H9 (cell line): ENCODE measurements around the gene TPD52L3. TPM values are rescaled to one million over a fixed set of nuclear protein-coding genes. Genes with fewer than 3 reads are reported as not detected.

ENCODE experiments used
- DNase-seq: peaks from one replicate; pipeline ENCODE4 v3.0.0-alpha.2; 2017
- H2AFZ ChIP-seq: one replicate; pipeline ENCODE4 v1.6.1; 2013; ENCODE audit warnings: mild to moderate bottlenecking, low read length, control low read depth, moderate library complexity
- H2AK5ac ChIP-seq: 2 replicates; pipeline ENCODE4 v1.6.1; 2013; ENCODE audit warnings: low read length, control low read depth, mixed read lengths; ENCODE audit not compliant: insufficient read length
- H2BK120ac ChIP-seq: one replicate; pipeline ENCODE4 v1.6.1; 2013; ENCODE audit warnings: low read depth, mild to moderate bottlenecking, low read length, control low read depth, inconsistent platforms; ENCODE audit not compliant: poor library complexity, severe bottlenecking
- H2BK12ac ChIP-seq: 2 replicates; pipeline ENCODE4 v1.6.1; 2013; ENCODE audit warnings: low read length, control low read depth, mixed read lengths, low read depth; ENCODE audit not compliant: insufficient read length
- H2BK15ac ChIP-seq: 2 replicates; pipeline ENCODE4 v1.6.1; 2013; ENCODE audit warnings: low read depth, low read length, control low read depth
- H2BK20ac ChIP-seq: one replicate; pipeline ENCODE4 v1.6.1; 2013; ENCODE audit warnings: low read depth, mild to moderate bottlenecking, low read length, control low read depth, inconsistent platforms; ENCODE audit not compliant: poor library complexity, severe bottlenecking
- H2BK5ac ChIP-seq: 2 replicates; pipeline ENCODE4 v1.6.1; 2013; ENCODE audit warnings: low read length, control low read depth, mixed read lengths; ENCODE audit not compliant: insufficient read length
- H3K14ac ChIP-seq: 2 replicates; pipeline ENCODE4 v1.6.1; 2013; ENCODE audit warnings: low read length, control low read depth; ENCODE audit not compliant: insufficient read depth
- H3K18ac ChIP-seq: 2 replicates; pipeline ENCODE4 v1.6.1; 2013; ENCODE audit warnings: low read depth, mild to moderate bottlenecking, mixed read lengths, low read length, control low read depth; ENCODE audit not compliant: insufficient read length
- H3K23ac ChIP-seq: 2 replicates; pipeline ENCODE4 v1.6.1; 2013; ENCODE audit warnings: low read length, control low read depth, mixed read lengths, low read depth; ENCODE audit not compliant: insufficient read length
- H3K23me2 ChIP-seq: 2 replicates; pipeline ENCODE4 v1.6.1; 2013; ENCODE audit warnings: low read depth, mild to moderate bottlenecking, mixed read lengths, low read length, control low read depth; ENCODE audit not compliant: insufficient read length, poor library complexity, severe bottlenecking
- H3K27ac ChIP-seq: 2 replicates; pipeline ENCODE4 v1.5.1; 2013; ENCODE audit warnings: low read length, control low read depth, mixed read lengths, low read depth; ENCODE audit not compliant: insufficient read length
- H3K27me3 ChIP-seq: 2 replicates; pipeline ENCODE4 v1.6.1; 2013; ENCODE audit warnings: low read length, control low read depth, inconsistent platforms; ENCODE audit not compliant: insufficient read depth
- H3K4ac ChIP-seq: 2 replicates; pipeline ENCODE4 v1.6.1; 2013; ENCODE audit warnings: low read depth, mild to moderate bottlenecking, control low read depth, inconsistent platforms, low read length, moderate library complexity
- H3K4me1 ChIP-seq: 2 replicates; pipeline ENCODE4 v1.6.1; 2013; ENCODE audit warnings: low read length, control low read depth, inconsistent platforms; ENCODE audit not compliant: insufficient read depth
- H3K4me2 ChIP-seq: 2 replicates; pipeline ENCODE4 v1.6.1; 2013; ENCODE audit warnings: low read length, control low read depth, mixed read lengths; ENCODE audit not compliant: insufficient read length, insufficient read depth
- H3K56ac ChIP-seq: 2 replicates; pipeline ENCODE4 v1.6.1; 2013; ENCODE audit warnings: low read depth, mild to moderate bottlenecking, mixed read lengths, low read length, control low read depth; ENCODE audit not compliant: insufficient read length
- H3K79me1 ChIP-seq: 2 replicates; pipeline ENCODE4 v1.6.1; 2013; ENCODE audit warnings: low read depth, mild to moderate bottlenecking, moderate library complexity, low read length, control low read depth, inconsistent platforms; ENCODE audit not compliant: insufficient read depth, poor library complexity, severe bottlenecking
- H3K79me2 ChIP-seq: 2 replicates; pipeline ENCODE4 v1.6.1; 2013; ENCODE audit warnings: low read length, control low read depth, inconsistent platforms; ENCODE audit not compliant: insufficient read depth
- H3K9ac ChIP-seq: 2 replicates; pipeline ENCODE4 v1.6.1; 2013; ENCODE audit warnings: low read length, control low read depth, mixed read lengths; ENCODE audit not compliant: insufficient read length; ENCODE audit errors: extremely low read depth
- H3K9me3 ChIP-seq: one replicate; pipeline ENCODE4 v1.6.1; 2013; ENCODE audit warnings: low read depth, low read length, inconsistent platforms; ENCODE audit not compliant: control insufficient read depth
- H3T11ph ChIP-seq: one replicate; pipeline ENCODE4 v1.6.1; 2013; ENCODE audit warnings: mild to moderate bottlenecking, low read length, control low read depth, inconsistent platforms
- H4K20me1 ChIP-seq: one replicate; pipeline ENCODE4 v1.6.1; 2013; ENCODE audit not compliant: control insufficient read depth, insufficient read length, insufficient read depth
- H4K5ac ChIP-seq: 2 replicates; pipeline ENCODE4 v1.6.1; 2013; ENCODE audit warnings: low read depth, mild to moderate bottlenecking, mixed read lengths, low read length, control low read depth; ENCODE audit not compliant: insufficient read length
- H4K8ac ChIP-seq: replicated peaks from 2 replicates; pipeline ENCODE4 v1.6.1; 2013; ENCODE audit warnings: low read length, control low read depth, mixed read lengths, low read depth; ENCODE audit not compliant: insufficient read length
- H4K91ac ChIP-seq: 2 replicates; pipeline ENCODE4 v1.6.1; 2013; ENCODE audit warnings: low read depth, mild to moderate bottlenecking, moderate library complexity, mixed read lengths, low read length, control low read depth; ENCODE audit not compliant: insufficient read length
- H3K27ac Mint-ChIP-seq, 3 experiments: 2 replicates in 2 of 3; 3 replicates in 1 of 3; pipeline ENCODE4 v1.8.0; 2020 to 2021; ENCODE audit warnings: mixed read lengths in 3 of 3, mild to moderate bottlenecking in 1 of 3, moderate library complexity in 1 of 3
- H3K27me3 Mint-ChIP-seq: 2 replicates; pipeline ENCODE4 v1.8.0; 2021; ENCODE audit warnings: low read depth, mild to moderate bottlenecking, moderate library complexity, mixed read lengths
- H3K36me3 Mint-ChIP-seq, 3 experiments: 2 replicates in 2 of 3; 3 replicates in 1 of 3; pipeline ENCODE4 v1.8.0; 2020 to 2021; ENCODE audit warnings: low read depth in 3 of 3, mixed read lengths in 3 of 3; ENCODE audit not compliant: insufficient read depth in 1 of 3
- H3K4me1 Mint-ChIP-seq, 2 experiments: 2 replicates each; pipeline ENCODE4 v1.8.0; 2020; ENCODE audit warnings: mixed read lengths in 2 of 2
- H3K4me3 Mint-ChIP-seq, 2 experiments: 2 replicates in 1 of 2; 3 replicates in 1 of 2; pipeline ENCODE4 v1.8.0; 2020 to 2021; ENCODE audit warnings: mild to moderate bottlenecking in 2 of 2, mixed read lengths in 2 of 2, moderate library complexity in 1 of 2
- H3K9me3 Mint-ChIP-seq, 2 experiments: 2 replicates in 1 of 2; 3 replicates in 1 of 2; pipeline ENCODE4 v1.8.0; 2020; ENCODE audit warnings: mild to moderate bottlenecking in 2 of 2, mixed read lengths in 2 of 2, moderate library complexity in 1 of 2
- total RNA-seq: library from RNA; stranded (reverse); gene quantifications from 2 replicates; pipeline ENCODE4 v1.2.1, GENCODE V29; 2021
- TF ChIP-seq, protein P1 (sequence below): fragments of 200-600 bp; sonication (generic); conservative IDR thresholded peaks from 3 replicates; pipeline ENCODE4 v1.8.0; 2021; ENCODE audit warnings: antibody characterized with exemption, mild to moderate bottlenecking

Gene TPD52L3
- total RNA-seq, 1 experiment from 2014 or later = not detected

- TF ChIP-seq, protein P1, sequence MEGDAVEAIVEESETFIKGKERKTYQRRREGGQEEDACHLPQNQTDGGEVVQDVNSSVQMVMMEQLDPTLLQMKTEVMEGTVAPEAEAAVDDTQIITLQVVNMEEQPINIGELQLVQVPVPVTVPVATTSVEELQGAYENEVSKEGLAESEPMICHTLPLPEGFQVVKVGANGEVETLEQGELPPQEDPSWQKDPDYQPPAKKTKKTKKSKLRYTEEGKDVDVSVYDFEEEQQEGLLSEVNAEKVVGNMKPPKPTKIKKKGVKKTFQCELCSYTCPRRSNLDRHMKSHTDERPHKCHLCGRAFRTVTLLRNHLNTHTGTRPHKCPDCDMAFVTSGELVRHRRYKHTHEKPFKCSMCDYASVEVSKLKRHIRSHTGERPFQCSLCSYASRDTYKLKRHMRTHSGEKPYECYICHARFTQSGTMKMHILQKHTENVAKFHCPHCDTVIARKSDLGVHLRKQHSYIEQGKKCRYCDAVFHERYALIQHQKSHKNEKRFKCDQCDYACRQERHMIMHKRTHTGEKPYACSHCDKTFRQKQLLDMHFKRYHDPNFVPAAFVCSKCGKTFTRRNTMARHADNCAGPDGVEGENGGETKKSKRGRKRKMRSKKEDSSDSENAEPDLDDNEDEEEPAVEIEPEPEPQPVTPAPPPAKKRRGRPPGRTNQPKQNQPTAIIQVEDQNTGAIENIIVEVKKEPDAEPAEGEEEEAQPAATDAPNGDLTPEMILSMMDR = no peak
- Histone ChIP-seq H3K27ac (no peak overlapping the region), H3K4ac (no peak overlapping the region), H2BK5ac (no peak overlapping the region), H3K14ac (no peak overlapping the region), H4K91ac (no peak overlapping the region), H2AFZ (no peak overlapping the region), H3K4me2 (no peak overlapping the region), H3K9ac (no peak overlapping the region), H4K5ac (no peak overlapping the region), H3K23ac (no peak overlapping the region), H2BK20ac (no peak overlapping the region), H3K18ac (no peak overlapping the region), H3K79me1 (no peaks in the 10 kb centered on the region), H4K20me1 (no peaks in the 10 kb centered on the region), H3T11ph (no peak overlapping the region), H2BK120ac (no peak overlapping the region), H3K56ac (no peak overlapping the region), H3K27me3 (no peaks in the 10 kb centered on the region), H3K23me2 (no peaks in the 10 kb centered on the region), H2BK15ac (no peak overlapping the region), H3K4me1 (no peaks in the 10 kb centered on the region), H4K8ac (no peak overlapping the region), H3K79me2 (no peaks in the 10 kb centered on the region), H2AK5ac (no peak overlapping the region), H2BK12ac (no peak overlapping the region), H3K9me3 (no peaks in the 10 kb centered on the region)
- Mint-ChIP-seq H3K36me3 (no peaks in the 10 kb centered on the region), H3K9me3 (no peaks in the 10 kb centered on the region), H3K4me1 (no peaks in the 10 kb centered on the region), H3K4me3 (no peak overlapping the region), H3K27me3 (no peaks in the 10 kb centered on the region), H3K27ac (no peak overlapping the region)
- DNase-seq = no peak
Measured at GRCh38 chr9:6302417-6302816, 25.8 kb upstream of the TPD52L3 start.
